Bronchial epithelial cell (primary cell): ENCODE data around the gene HSD17B7. TPM values are rescaled to one million over a fixed set of nuclear protein-coding genes. Genes with fewer than 3 reads are reported as not detected.
A peak's percentile ranks its signal among the peaks of the same experiment; 100 is the strongest.

Experiments
- DNase-seq: peaks from one replicate; pipeline ENCODE4 v3.0.0-alpha.2; 2010; ENCODE audit warnings: low read depth
- FAIRE-seq: peaks from 2 replicates; lab custom pipeline; 2011; peaks lifted over from hg19 to GRCh38; lab: Jason Lieb, UNC
- H3K27me3 ChIP-seq: 2 replicates; pipeline ENCODE4 v1.5.1; 2011; ENCODE audit warnings: low read length; ENCODE audit not compliant: control insufficient read depth, insufficient read depth
- H3K36me3 ChIP-seq: 2 replicates; pipeline ENCODE4 v1.5.1; 2011; ENCODE audit warnings: low read length; ENCODE audit not compliant: control insufficient read depth, insufficient read depth
- H3K4me3 ChIP-seq: 2 replicates; pipeline ENCODE4 v1.5.1; 2011; ENCODE audit warnings: mild to moderate bottlenecking, low read depth, low read length, control low read depth
- CTCF ChIP-seq: IDR thresholded peaks from 2 replicates; pipeline ENCODE4 v1.5.1; 2011; ENCODE audit warnings: mild to moderate bottlenecking, moderate library complexity, low read length, control low read depth, inconsistent platforms; ENCODE audit not compliant: insufficient read depth, severe bottlenecking
- total RNA-seq: library from RNA; depleted of rRNA; stranded (reverse); fragments of >200 nt; gene quantifications from 2 replicates; pipeline ENCODE4 v1.2.1, GENCODE V29; 2014

HSD17B7 gene
- total RNA-seq, 1 donor from 2014 or later, result 20.5 TPM

DNA sequence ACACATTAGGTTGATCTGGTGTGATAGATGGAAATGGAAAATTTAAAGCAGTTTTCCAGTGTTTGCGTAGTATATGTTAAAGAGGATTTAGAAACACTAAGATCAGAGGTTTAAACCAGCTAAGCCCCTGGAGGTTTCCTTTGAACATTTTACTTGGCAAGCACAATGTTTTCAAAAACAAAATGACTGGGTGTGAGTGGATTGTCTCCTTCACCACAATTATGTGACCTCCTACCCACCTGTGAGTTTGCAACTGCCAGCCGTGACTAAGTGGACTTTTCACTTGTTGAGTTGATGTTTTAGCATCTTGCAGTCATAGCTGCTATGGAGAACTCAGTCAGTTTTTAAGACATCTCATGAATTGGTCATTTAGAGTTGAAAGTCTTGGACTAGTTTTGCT, 65.8 kb downstream of the HSD17B7 start:
- H3K36me3 ChIP-seq, result no peaks in the 10 kb centered on the region
- FAIRE-seq, result no peak

GRCh38 chr1:162857850-162858249, 67.3 kb downstream of the HSD17B7 start:
- TF ChIP-seq CTCF, result no peak
- FAIRE-seq, result no peak
- Histone ChIP-seq H3K36me3 (no peaks in the 10 kb centered on the region), H3K27me3 (no peaks in the 10 kb centered on the region), H3K4me3 (no peak overlapping the region)
- peak; percentile 63 for DNase-seq

More for the DNA sequence above, 65.8 kb downstream of the HSD17B7 start:
- H3K4me3 ChIP-seq, result no peak overlapping the region
- no peak for TF ChIP-seq CTCF
- H3K27me3 ChIP-seq, result no peaks in the 10 kb centered on the region
- DNase-seq, result peak; percentile 92

GRCh38 chr1:162859191-162859590, 68.7 kb downstream of the HSD17B7 start:
- no peak for TF ChIP-seq CTCF
- H3K36me3 ChIP-seq, result no peaks in the 10 kb centered on the region
- H3K4me3 ChIP-seq, result no peak overlapping the region
- no peaks in the 10 kb centered on the region for H3K27me3 ChIP-seq
- FAIRE-seq (no peak), DNase-seq (no peak)

GRCh38 chr1:162861101-162861500, 70.6 kb downstream of the HSD17B7 start, which contains the start of gene CCDC190:
TSS of gene CCDC190 (minus strand) at chr1:162861175. CDS start at chr1:162859646, 1,529 bp downstream.
- no peaks in the 10 kb centered on the region for H3K27me3 ChIP-seq
- DNase-seq (no peak), FAIRE-seq (no peak)
- H3K36me3 ChIP-seq, result no peaks in the 10 kb centered on the region
- TF ChIP-seq CTCF, result no peak
- no peak within 1 kb of the TSS for H3K4me3 ChIP-seq

GRCh38 chr1:162861625-162862024, 71.1 kb downstream of the HSD17B7 start:
- Histone ChIP-seq H3K36me3 (no peaks in the 10 kb centered on the region), H3K4me3 (no peak overlapping the region), H3K27me3 (no peaks in the 10 kb centered on the region)
- FAIRE-seq (no peak), DNase-seq (no peak)
- no peak for TF ChIP-seq CTCF

Other genes with a start within 250 kb of the HSD17B7 start
- gene UAP1, start 229.0 kb upstream of the HSD17B7 start, total RNA-seq, result 109 and 132 TPM in 2 replicates
- gene DDR2, start 158.2 kb upstream of the HSD17B7 start, total RNA-seq, result 1.5 and 4.7 TPM in 2 replicates
- not detected in 2 replicates for gene CCDC190, start 70.5 kb downstream of the HSD17B7 start, total RNA-seq